Naive thymus-derived CD8-positive, alpha-beta T cell (primary cell): ENCODE results near the gene OTOGL. TPM values are rescaled to one million over a fixed set of nuclear protein-coding genes. Genes with fewer than 3 reads are reported as not detected.
"Not testable (repeated sequence)": the region's sequence is repeated elsewhere in the genome, so short reads cannot be mapped to it uniquely, and the experiment has no call there.

Experiments
- ATAC-seq, 2 donors: fragments of 150-1000 bp; cut with Tn5 transposase in 1 of 2; sonication (Bioruptor Pico), chemical (Tn5 transposase) in 1 of 2; 1 replicate in 1 of 2; 2 replicates in 1 of 2; pipeline ENCODE4 v1.10.0; 2021; ENCODE audit warnings: mild to moderate bottlenecking in 2 of 2, moderate library complexity in 2 of 2
- POLR2A ChIA-PET: fragments of 350-600 bp; sonication (Branson Sonifier 250); formaldehyde crosslinking; loops from one replicate; lab custom pipeline; 2021; ENCODE audit warnings: antibody characterized with exemption; lab: Charles Lee
- DNase-seq, 10 donors: peaks; one replicate each; pipeline versions ENCODE4 v3.0.0 to v3.0.0-alpha.2; 2020 to 2022
- H3K27ac Mint-ChIP-seq, 10 donors: one replicate each; pipeline ENCODE4 v1.8.0; 2020 to 2022; ENCODE audit warnings: mild to moderate bottlenecking in 10 of 10, mixed read lengths in 10 of 10, moderate library complexity in 4 of 10, inconsistent platforms in 1 of 10
- H3K27me3 Mint-ChIP-seq, 5 donors: one replicate each; pipeline ENCODE4 v1.8.0; 2021 to 2022; ENCODE audit warnings: mixed read lengths in 5 of 5
- H3K36me3 Mint-ChIP-seq, 3 donors: one replicate each; pipeline ENCODE4 v1.8.0; 2020 to 2022; ENCODE audit warnings: mixed read lengths in 3 of 3, mild to moderate bottlenecking in 2 of 3, inconsistent platforms in 1 of 3
- H3K4me1 Mint-ChIP-seq, 4 donors: one replicate each; pipeline ENCODE4 v1.8.0; 2021 to 2022; ENCODE audit warnings: mixed read lengths in 4 of 4
- H3K4me3 Mint-ChIP-seq, 10 donors: one replicate each; pipeline ENCODE4 v1.8.0; 2020 to 2022; ENCODE audit warnings: mild to moderate bottlenecking in 10 of 10, mixed read lengths in 10 of 10, moderate library complexity in 6 of 10, inconsistent platforms in 1 of 10
- H3K9me3 Mint-ChIP-seq, 9 donors: one replicate each; pipeline ENCODE4 v1.8.0; 2020 to 2022; ENCODE audit warnings: mixed read lengths in 9 of 9, mild to moderate bottlenecking in 3 of 9, inconsistent platforms in 1 of 9, moderate library complexity in 1 of 9
- polyA plus RNA-seq, 3 donors: library from polyadenylated mRNA; unstranded; fragments of 300-500 nt; fragmentation: Illumina TruSeq; gene quantifications; one replicate each; pipeline ENCODE4 v1.2.3, GENCODE V29; 2021
- total RNA-seq, 8 experiments: library from RNA in 2 of 8; stranded (reverse) in 2 of 8; gene quantifications; one replicate each; pipeline ENCODE4 v1.2.3 and lab custom pipeline; 2021 to 2026

OTOGL gene
- total and polyA plus RNA-seq, 5 experiments from 2014 or later: not detected

DNA sequence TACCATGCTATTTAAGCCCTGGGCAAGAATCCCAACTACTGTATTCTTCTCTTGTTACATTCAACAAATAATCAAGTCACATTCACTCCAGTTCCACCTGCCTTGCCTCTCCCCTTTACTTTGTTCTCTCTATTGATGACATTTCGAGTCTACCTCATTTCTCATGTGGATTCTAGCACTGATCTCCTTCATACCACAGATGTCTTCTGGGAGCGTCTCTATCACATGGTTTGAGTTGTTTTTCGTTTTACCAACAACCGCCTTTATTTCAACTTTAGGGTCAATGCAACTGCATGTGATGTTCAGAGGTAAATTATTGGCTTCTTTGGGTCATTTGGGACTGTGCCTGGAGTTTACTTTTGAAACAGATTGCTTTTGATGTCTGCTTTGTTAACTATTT is 40.7 kb downstream of the OTOGL start:
- H3K36me3 Mint-ChIP-seq: no peaks in the 10 kb centered on the region
- H3K4me3 Mint-ChIP-seq: no peak overlapping the region
- H3K27ac Mint-ChIP-seq: no peak overlapping the region
- H3K4me1 Mint-ChIP-seq: no peaks in the 10 kb centered on the region
- DNase-seq (no peak), ATAC-seq (no peak)
- H3K9me3 Mint-ChIP-seq: peaks cover 0 to 2% (median 0%) of the 10 kb centered on the region in 9 donors
- POLR2A ChIA-PET: no interaction called here
- peaks cover 0 to 26% (median 8%) of the 10 kb centered on the region in 5 donors for H3K27me3 Mint-ChIP-seq

- no peak for DNase-seq
- no peak overlapping the region for H3K27ac Mint-ChIP-seq
- H3K27me3 Mint-ChIP-seq: peaks cover 0 to 16% (median 4%) of the 10 kb centered on the region in 5 donors
- no peak for ATAC-seq
- no peaks in the 10 kb centered on the region for H3K4me1 Mint-ChIP-seq
- H3K36me3 Mint-ChIP-seq: no peaks in the 10 kb centered on the region
- POLR2A ChIA-PET: no interaction called here
- peaks cover 0 to 2% (median 0%) of the 10 kb centered on the region in 9 donors for H3K9me3 Mint-ChIP-seq
- no peak overlapping the region for H3K4me3 Mint-ChIP-seq
Observed at GRCh38 chr12:80142640-80143039, 43.3 kb downstream of the OTOGL start.

DNA sequence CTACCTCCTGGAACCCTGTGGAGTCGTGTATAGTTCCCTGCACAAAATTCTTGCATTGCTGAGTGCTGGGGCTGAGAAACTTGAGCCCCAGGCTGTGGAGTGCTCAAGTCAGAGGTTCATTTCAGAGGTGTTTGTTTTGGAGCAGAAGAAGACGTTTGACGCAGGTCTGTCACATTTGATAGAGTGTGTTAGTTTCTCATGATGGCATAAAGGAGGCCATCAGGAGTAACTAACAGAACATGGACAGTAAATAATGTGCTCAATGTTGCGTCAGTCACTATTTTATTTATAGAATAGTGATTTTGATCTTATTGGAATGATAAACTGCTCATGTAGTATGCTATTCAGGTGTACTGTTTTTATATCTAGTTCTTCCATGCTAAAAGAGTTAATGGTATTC is 44.2 kb downstream of the OTOGL start:
- peaks cover 0 to 21% (median 4%) of the 10 kb centered on the region in 5 donors for H3K27me3 Mint-ChIP-seq
- ATAC-seq (no peak), DNase-seq (no peak)
- H3K4me3 Mint-ChIP-seq: no peak overlapping the region
- H3K27ac Mint-ChIP-seq: no peak overlapping the region
- peaks cover 0 to 2% (median 0%) of the 10 kb centered on the region in 9 donors for H3K9me3 Mint-ChIP-seq
- POLR2A ChIA-PET: no interaction called here
- H3K36me3 Mint-ChIP-seq: no peaks in the 10 kb centered on the region
- no peaks in the 10 kb centered on the region for H3K4me1 Mint-ChIP-seq

- POLR2A ChIA-PET: not testable (repeated sequence)
Observed at GRCh38 chr12:80149547-80150313, 50.4 kb downstream of the OTOGL start.

GRCh38 chr12:80151131-80151530 is 51.8 kb downstream of the OTOGL start:
- Mint-ChIP-seq H3K4me3 (no peak overlapping the region), H3K27me3 (peaks cover 0 to 9% (median 0%) of the 10 kb centered on the region in 5 donors), H3K9me3 (peaks cover 0 to 4% (median 0%) of the 10 kb centered on the region in 9 donors), H3K4me1 (peaks cover 0 to 2% (median 0%) of the 10 kb centered on the region in 4 donors), H3K27ac (no peak overlapping the region), H3K36me3 (no peaks in the 10 kb centered on the region)
- POLR2A ChIA-PET: no interaction called here
- DNase-seq (no peak), ATAC-seq (no peak)

More at GRCh38 chr12:80149547-80150313, 50.4 kb downstream of the OTOGL start:
- not testable (repeated sequence) for H3K27me3 Mint-ChIP-seq, H3K4me3 Mint-ChIP-seq, H3K36me3 Mint-ChIP-seq, ATAC-seq, H3K4me1 Mint-ChIP-seq, DNase-seq, H3K27ac Mint-ChIP-seq, H3K9me3 Mint-ChIP-seq

- H3K27me3 Mint-ChIP-seq: peaks cover 0 to 7% (median 4%) of the 10 kb centered on the region in 5 donors
- POLR2A ChIA-PET: interaction anchor here (0.6 kb wide), 1 partner anchor 284 kb away, joined by 5 read pairs; no protein-coding TSS in a partner anchor
- peaks cover 0 to 5% (median 0%) of the 10 kb centered on the region in 9 donors for H3K9me3 Mint-ChIP-seq
Observed at GRCh38 chr12:80154261-80154660, 54.9 kb downstream of the OTOGL start.

GRCh38 chr12:80156306-80156705 is 57.0 kb downstream of the OTOGL start:
- peaks cover 0 to 2% (median 0%) of the 10 kb centered on the region in 4 donors for H3K4me1 Mint-ChIP-seq
- peaks cover 0 to 7% (median 0%) of the 10 kb centered on the region in 9 donors for H3K9me3 Mint-ChIP-seq
- peaks cover 0 to 5% (median 0%) of the 10 kb centered on the region in 3 donors for H3K36me3 Mint-ChIP-seq
- ATAC-seq: no peak
- H3K27me3 Mint-ChIP-seq: peaks cover 0 to 13% (median 4%) of the 10 kb centered on the region in 5 donors
- no peak overlapping the region for H3K4me3 Mint-ChIP-seq
- no peak for DNase-seq
- H3K27ac Mint-ChIP-seq: no peak overlapping the region
- POLR2A ChIA-PET: no interaction called here

More at GRCh38 chr12:80154261-80154660, 54.9 kb downstream of the OTOGL start:
- ATAC-seq: no peak
- DNase-seq: no peak
- Mint-ChIP-seq H3K36me3 (no peaks in the 10 kb centered on the region), H3K27ac (no peak overlapping the region), H3K4me3 (no peak overlapping the region), H3K4me1 (peaks cover 0 to 2% (median 0%) of the 10 kb centered on the region in 4 donors)

- H3K36me3 Mint-ChIP-seq: peaks cover 0 to 5% (median 0%) of the 10 kb centered on the region in 3 donors
- H3K27ac Mint-ChIP-seq: no peak overlapping the region
- H3K4me1 Mint-ChIP-seq: peaks cover 0 to 2% (median 0%) of the 10 kb centered on the region in 4 donors
- H3K4me3 Mint-ChIP-seq: no peak overlapping the region
- H3K27me3 Mint-ChIP-seq: peaks cover 0 to 13% (median 2%) of the 10 kb centered on the region in 5 donors
- DNase-seq: no peak
- POLR2A ChIA-PET: no interaction called here
- ATAC-seq: no peak
- peaks cover 0 to 7% (median 0%) of the 10 kb centered on the region in 9 donors for H3K9me3 Mint-ChIP-seq
Observed at GRCh38 chr12:80157645-80158044, 58.3 kb downstream of the OTOGL start.

DNA sequence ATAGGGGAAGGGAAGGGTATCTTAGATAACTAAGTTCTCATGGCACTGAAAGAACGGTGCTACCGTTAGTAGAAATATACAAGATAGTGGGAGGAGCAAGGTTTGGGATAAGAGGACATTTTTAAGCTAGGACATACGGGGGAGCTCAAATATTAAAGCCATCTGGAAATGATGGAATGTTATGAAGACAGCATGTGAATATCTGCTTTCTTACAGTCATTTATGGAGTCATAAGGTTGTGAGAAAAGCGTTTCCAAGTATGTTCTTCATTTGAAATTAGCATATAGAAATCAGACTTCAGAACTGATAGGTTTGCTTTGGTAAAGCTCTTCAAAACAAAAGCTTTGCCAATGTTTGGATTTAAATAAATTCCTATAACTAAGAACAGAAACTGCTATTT is 62.3 kb downstream of the OTOGL start:
- ATAC-seq (no peak), DNase-seq (no peak)
- Mint-ChIP-seq H3K4me1 (no peaks in the 10 kb centered on the region), H3K36me3 (peaks cover 0 to 5% (median 0%) of the 10 kb centered on the region in 3 donors), H3K4me3 (no peak overlapping the region), H3K9me3 (peaks cover 0 to 5% (median 0%) of the 10 kb centered on the region in 9 donors), H3K27ac (no peak overlapping the region), H3K27me3 (peaks cover 1 to 13% (median 7%) of the 10 kb centered on the region in 5 donors)
- POLR2A ChIA-PET: no interaction called here

GRCh38 chr12:80162177-80162576 is 62.8 kb downstream of the OTOGL start:
- no peak overlapping the region for H3K27ac Mint-ChIP-seq
- H3K9me3 Mint-ChIP-seq: peaks cover 0 to 5% (median 0%) of the 10 kb centered on the region in 9 donors
- POLR2A ChIA-PET: no interaction called here
- ATAC-seq (no peak), DNase-seq (no peak)
- peaks cover 0 to 5% (median 0%) of the 10 kb centered on the region in 3 donors for H3K36me3 Mint-ChIP-seq
- peaks cover 1 to 13% (median 4%) of the 10 kb centered on the region in 5 donors for H3K27me3 Mint-ChIP-seq
- no peaks in the 10 kb centered on the region for H3K4me1 Mint-ChIP-seq
- no peak overlapping the region for H3K4me3 Mint-ChIP-seq

DNA sequence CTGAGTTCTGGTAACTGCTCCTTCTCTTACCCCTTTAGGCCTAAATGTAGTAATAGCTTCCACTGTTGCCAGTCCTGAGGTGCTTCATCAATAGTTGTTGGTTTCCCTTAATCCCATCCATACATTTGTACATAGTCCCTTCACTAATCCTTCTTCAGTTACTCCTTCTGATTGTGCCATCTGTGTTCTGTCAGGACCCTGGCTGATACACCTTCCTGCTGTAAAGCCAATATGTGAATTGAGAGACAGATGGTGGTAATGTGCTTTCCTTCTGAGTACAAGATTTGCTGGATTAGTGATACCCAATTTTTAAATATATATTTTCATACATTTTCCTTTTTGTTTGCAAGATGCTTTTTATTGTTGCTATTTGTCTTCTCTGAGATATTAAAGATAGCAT is 66.4 kb downstream of the OTOGL start:
- no peak overlapping the region for H3K27ac Mint-ChIP-seq
- peaks cover 0 to under 1% (median 0%) of the 10 kb centered on the region in 3 donors for H3K36me3 Mint-ChIP-seq
- DNase-seq: no peak
- peaks cover 0 to under 1% (median 0%) of the 10 kb centered on the region in 9 donors for H3K9me3 Mint-ChIP-seq
- H3K27me3 Mint-ChIP-seq: peaks cover 2 to 9% (median 7%) of the 10 kb centered on the region in 5 donors
- H3K4me3 Mint-ChIP-seq: no peak overlapping the region
- POLR2A ChIA-PET: no interaction called here
- peaks cover 0 to 3% (median 0%) of the 10 kb centered on the region in 4 donors for H3K4me1 Mint-ChIP-seq
- ATAC-seq: no peak

DNA sequence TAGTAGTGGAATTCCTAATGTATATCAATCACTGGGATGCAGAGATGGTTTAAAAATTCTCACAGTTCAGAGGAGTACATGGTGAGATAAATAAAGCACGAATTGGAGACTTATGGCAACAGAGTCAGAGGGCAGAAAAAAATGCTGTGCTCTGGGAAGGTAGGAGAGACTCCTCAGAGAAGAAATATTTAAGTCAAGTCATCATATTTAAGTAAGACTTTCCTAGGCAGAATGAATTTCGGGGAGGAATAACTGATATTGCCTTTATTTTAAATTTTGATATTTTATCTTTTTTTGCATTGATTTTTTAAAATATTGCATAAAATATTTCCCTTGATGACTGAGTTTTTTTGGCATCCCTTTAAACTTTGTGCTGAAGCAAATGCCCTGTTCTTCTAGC is 67.4 kb downstream of the OTOGL start:
- H3K36me3 Mint-ChIP-seq: no peaks in the 10 kb centered on the region
- H3K27me3 Mint-ChIP-seq: peaks cover 0 to 9% (median 7%) of the 10 kb centered on the region in 5 donors
- no peak for ATAC-seq
- H3K4me1 Mint-ChIP-seq: peaks cover 0 to 3% (median 0%) of the 10 kb centered on the region in 4 donors
- no peak for DNase-seq
- H3K4me3 Mint-ChIP-seq: no peak overlapping the region
- no peak overlapping the region for H3K27ac Mint-ChIP-seq
- POLR2A ChIA-PET: no interaction called here
- H3K9me3 Mint-ChIP-seq: no peaks in the 10 kb centered on the region

DNA sequence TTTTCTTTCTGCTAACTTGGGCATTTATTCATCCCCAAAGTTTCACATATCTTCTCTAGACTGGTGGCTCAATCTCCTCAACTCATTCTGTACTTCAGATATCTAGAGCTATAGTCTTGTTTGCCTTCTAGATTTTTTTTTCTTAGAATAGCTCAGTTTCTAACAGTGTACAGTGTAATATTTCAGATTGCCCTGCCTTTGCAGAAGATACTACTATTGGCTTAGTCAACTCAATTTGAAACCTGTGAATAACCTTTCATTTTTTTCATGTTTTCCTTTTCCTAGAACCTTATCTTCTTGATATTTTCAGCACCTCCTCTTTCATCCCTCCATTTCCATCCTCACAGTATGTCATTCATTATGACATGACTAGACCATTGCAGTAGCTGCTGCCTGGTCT is 69.6 kb downstream of the OTOGL start:
- no peaks in the 10 kb centered on the region for H3K9me3 Mint-ChIP-seq
- no peak overlapping the region for H3K4me3 Mint-ChIP-seq
- DNase-seq: no peak
- H3K27ac Mint-ChIP-seq: no peak overlapping the region
- H3K36me3 Mint-ChIP-seq: no peaks in the 10 kb centered on the region
- peaks cover 0 to 11% (median 9%) of the 10 kb centered on the region in 5 donors for H3K27me3 Mint-ChIP-seq
- no peak for ATAC-seq
- POLR2A ChIA-PET: no interaction called here
- H3K4me1 Mint-ChIP-seq: peaks cover 0 to 3% (median 0%) of the 10 kb centered on the region in 4 donors
